Endothelial cell of umbilical vein (primary cell): ENCODE results near the gene KCNQ2. TPM values are rescaled to one million over a fixed set of nuclear protein-coding genes. Genes with fewer than 3 reads are reported as not detected.

ENCODE experiments used
- BruUV-seq: library from RNA; stranded (reverse); fragments of 400-500 nt; replicated peaks from 2 replicates; lab custom pipeline; 2021; lab: Mats Ljungman, UMichigan
- CTCF ChIA-PET: fragments of 300-600, 350-600 bp; sonication (Branson Sonifier 250); formaldehyde crosslinking; loops from one replicate; lab custom pipeline; 2021; ENCODE audit warnings: antibody characterized with exemption, inconsistent platforms; lab: Charles Lee
- POLR2A ChIA-PET: fragments of 300-600, 350-600 bp; sonication (Branson Sonifier 250); formaldehyde crosslinking; loops from one replicate; lab custom pipeline; 2021; ENCODE audit warnings: antibody characterized with exemption, inconsistent platforms; lab: Charles Lee
- DNase-seq: peaks from one replicate; pipeline ENCODE4 v3.0.0-alpha.2; 2011; ENCODE audit warnings: low read depth, low spot score
- FAIRE-seq: peaks from 2 replicates; lab custom pipeline; 2011; peaks lifted over from hg19 to GRCh38; lab: Jason Lieb, UNC
- H2AFZ ChIP-seq: 2 replicates; pipeline ENCODE4 v1.6.0; 2012; ENCODE audit warnings: low read depth, low read length, control low read depth, inconsistent platforms
- H3K27ac ChIP-seq: 2 replicates; pipeline ENCODE4 v1.5.1; 2011; ENCODE audit warnings: low read depth, mild to moderate bottlenecking, control low read depth, low read length, moderate library complexity; ENCODE audit not compliant: insufficient read depth
- H3K27me3 ChIP-seq, 2 experiments: 2 replicates each; pipeline versions ENCODE4 v1.6.0 to v1.6.1; 2011; ENCODE audit warnings: low read length in 2 of 2, mixed read lengths in 1 of 2; ENCODE audit not compliant: control insufficient read depth in 2 of 2, insufficient read depth in 2 of 2
- H3K36me3 ChIP-seq, 2 experiments: 2 replicates in 1 of 2; 3 replicates in 1 of 2; pipeline ENCODE4 v1.5.1; 2011; ENCODE audit warnings: low read length in 2 of 2, mild to moderate bottlenecking in 1 of 2, moderate library complexity in 1 of 2; ENCODE audit not compliant: control insufficient read depth in 2 of 2, insufficient read depth in 2 of 2; ENCODE audit errors: extremely low read depth in 1 of 2
- H3K4me1 ChIP-seq: 3 replicates; pipeline ENCODE4 v1.5.1; 2011; ENCODE audit warnings: mild to moderate bottlenecking, low read length; ENCODE audit not compliant: control insufficient read depth, insufficient read depth; ENCODE audit errors: extremely low read depth
- H3K4me2 ChIP-seq: 2 replicates; pipeline ENCODE4 v1.6.1; 2011; ENCODE audit warnings: low read length, control low read depth, mixed read lengths; ENCODE audit not compliant: insufficient read depth
- H3K4me3 ChIP-seq, 3 experiments: fragments of 200-600 bp in 1 of 3; sonication (generic), shearing (Covaris generic) in 1 of 3; replicated peaks in 1 of 3; 2 replicates each; pipeline ENCODE4 v1.5.1; 2011 to 2016; ENCODE audit warnings: control low read depth in 3 of 3, low read length in 3 of 3, mild to moderate bottlenecking in 2 of 3, inconsistent platforms in 1 of 3, low read depth in 1 of 3, moderate library complexity in 1 of 3; ENCODE audit not compliant: insufficient read depth in 1 of 3
- H3K79me2 ChIP-seq: 2 replicates; pipeline ENCODE4 v1.6.0; 2012; ENCODE audit warnings: low read length, inconsistent platforms; ENCODE audit not compliant: control insufficient read depth, insufficient read depth
- H3K9ac ChIP-seq: replicated peaks from 2 replicates; pipeline ENCODE3; 2011; ENCODE audit warnings: low read length, control low read depth; ENCODE audit not compliant: insufficient read depth; ENCODE audit errors: extremely low read depth
- H3K9me1 ChIP-seq: replicated peaks from 3 replicates; pipeline ENCODE4 v1.6.0; 2011; ENCODE audit warnings: mild to moderate bottlenecking, low read length; ENCODE audit not compliant: control insufficient read depth, insufficient read depth; ENCODE audit errors: extremely low read depth
- H3K9me3 ChIP-seq: replicated peaks from 2 replicates; pipeline ENCODE4 v1.5.1; 2012; ENCODE audit warnings: low read length, inconsistent platforms; ENCODE audit not compliant: control insufficient read depth, insufficient read depth
- H4K20me1 ChIP-seq: replicated peaks from 2 replicates; pipeline ENCODE3; 2011; ENCODE audit warnings: mild to moderate bottlenecking, low read length; ENCODE audit not compliant: control insufficient read depth, insufficient read depth; ENCODE audit errors: extremely low read depth
- EZH2 ChIP-seq: IDR thresholded peaks from 2 replicates; pipeline ENCODE4 v1.6.1; 2012; ENCODE audit warnings: borderline replicate concordance, low read depth, mild to moderate bottlenecking, moderate library complexity, low read length, inconsistent platforms; ENCODE audit not compliant: severe bottlenecking
- FOS ChIP-seq: IDR thresholded peaks from 2 replicates; pipeline ENCODE4 v1.6.1; 2011; ENCODE audit warnings: mild to moderate bottlenecking, low read length, moderate library complexity, borderline replicate concordance; ENCODE audit not compliant: insufficient read depth
- GATA2 ChIP-seq: IDR thresholded peaks from 2 replicates; pipeline ENCODE4 v1.7.0; 2011; ENCODE audit warnings: low read depth, mild to moderate bottlenecking, moderate library complexity, mixed read lengths, low read length; ENCODE audit not compliant: insufficient read length, insufficient read depth
- JUN ChIP-seq: IDR thresholded peaks from 2 replicates; pipeline ENCODE4 v1.6.1; 2011; ENCODE audit warnings: borderline replicate concordance, low read depth; ENCODE audit not compliant: insufficient read length, insufficient read depth
- MYC ChIP-seq: IDR thresholded peaks from one replicate; pipeline ENCODE4 v1.6.1; 2011; ENCODE audit warnings: mild to moderate bottlenecking, low read depth, low read length
- POLR2A ChIP-seq: IDR thresholded peaks from 2 replicates; pipeline ENCODE4 v1.6.1; 2012; ENCODE audit warnings: low read depth, mild to moderate bottlenecking, control low read depth, low read length
- POLR2AphosphoS5 ChIP-seq: IDR thresholded peaks from 2 replicates; pipeline ENCODE4 v1.6.1; 2012; ENCODE audit warnings: low read depth, mild to moderate bottlenecking, control low read depth, low read length, moderate library complexity; ENCODE audit not compliant: insufficient read depth
- dilution Hi-C: fragments of 300-500 bp; cut with MboI; formaldehyde crosslinking; loops from one replicate; pipeline ENCODE4 v1.15.0; 2019; ENCODE audit warnings: low sequenced_read_pairs; ENCODE audit not compliant: extremely low pct_ligation_motif_present
- intact Hi-C: fragments of 100-400 bp; cut with micrococcal nuclease; formaldehyde crosslinking; loops from one replicate; pipeline ENCODE4 v1.10.0; 2022
- polyA plus RNA-seq, 4 experiments: library from polyadenylated mRNA; depleted of rRNA in 3 of 4; stranded (reverse) in 3 of 4; unstranded in 1 of 4; fragments of >200 nt; gene quantifications; 2 replicates each; pipeline versions ENCODE4 v1.2.1 to v1.2.3, GENCODE V29; 2011 to 2012; ENCODE audit warnings: missing spikeins in 1 of 4
- total RNA-seq: library from RNA; stranded (reverse); gene quantifications from 2 replicates; pipeline ENCODE4 v1.2.3, GENCODE V29; 2021
- TF ChIP-seq, protein P1 (sequence below): IDR thresholded peaks from 2 replicates; pipeline ENCODE4 v1.6.1; 2011; ENCODE audit not compliant: insufficient read depth, insufficient read length
- TF ChIP-seq, protein P2 (sequence below), 2 donors: IDR thresholded peaks; 1 replicate in 1 of 2; 2 replicates in 1 of 2; pipeline ENCODE4 v1.5.1; 2011; ENCODE audit warnings: low read length in 2 of 2, mild to moderate bottlenecking in 2 of 2, moderate library complexity in 2 of 2, control low read depth in 1 of 2, inconsistent platforms in 1 of 2, low read depth in 1 of 2; ENCODE audit not compliant: insufficient read depth in 1 of 2; ENCODE audit errors: extremely low read depth in 1 of 2

Gene KCNQ2
- total and polyA plus RNA-seq, 2 donors (not counting 3 experiments of a cell fraction or from before 2014, with no cell fraction given), result not detected

DNA sequence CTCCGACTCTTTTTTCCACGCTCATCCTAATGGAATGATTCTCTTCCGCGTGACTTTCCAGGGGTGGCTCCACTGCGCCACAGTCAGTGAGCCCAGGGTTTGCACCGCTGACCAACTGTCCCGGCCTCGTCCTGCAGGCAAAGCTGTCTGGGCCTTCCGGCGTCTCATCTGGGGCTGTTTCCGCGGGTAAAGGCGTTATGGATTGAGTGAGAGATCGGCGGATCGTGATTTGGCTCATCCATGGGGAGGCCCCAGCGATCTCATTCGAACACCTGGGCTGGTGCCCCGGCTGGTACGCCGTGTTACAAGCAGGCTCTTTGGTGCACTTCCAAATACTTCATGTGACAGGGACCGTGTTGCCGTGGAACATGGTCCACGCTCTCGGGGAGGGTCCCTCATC, 47.8 kb downstream of the KCNQ2 start:
- H2AFZ ChIP-seq, result no peak overlapping the region
- BruUV-seq, result no TSS peak
- no peak overlapping the region for H3K4me3 ChIP-seq
- H3K9ac ChIP-seq, result no peak overlapping the region
- no peaks in the 10 kb centered on the region for H3K9me1 ChIP-seq
- H3K36me3 ChIP-seq, result no peaks in the 10 kb centered on the region
- no peaks in the 10 kb centered on the region for H3K79me2 ChIP-seq
- ChIA-PET CTCF (no interaction called here), POLR2A (no interaction called here)
- intact Hi-C loops (no loop called here), dilution Hi-C loops (no loop called here)
- H3K27me3 ChIP-seq, result no peaks in the 10 kb centered on the region
- TF ChIP-seq POLR2A, result no peak
- TF ChIP-seq JUN, result no peak
- TF ChIP-seq, protein P1, sequence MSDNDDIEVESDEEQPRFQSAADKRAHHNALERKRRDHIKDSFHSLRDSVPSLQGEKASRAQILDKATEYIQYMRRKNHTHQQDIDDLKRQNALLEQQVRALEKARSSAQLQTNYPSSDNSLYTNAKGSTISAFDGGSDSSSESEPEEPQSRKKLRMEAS, result no peak
- no peak for TF ChIP-seq MYC
- TF ChIP-seq EZH2, result no peak
- no peak for TF ChIP-seq POLR2AphosphoS5
- TF ChIP-seq, protein P2, sequence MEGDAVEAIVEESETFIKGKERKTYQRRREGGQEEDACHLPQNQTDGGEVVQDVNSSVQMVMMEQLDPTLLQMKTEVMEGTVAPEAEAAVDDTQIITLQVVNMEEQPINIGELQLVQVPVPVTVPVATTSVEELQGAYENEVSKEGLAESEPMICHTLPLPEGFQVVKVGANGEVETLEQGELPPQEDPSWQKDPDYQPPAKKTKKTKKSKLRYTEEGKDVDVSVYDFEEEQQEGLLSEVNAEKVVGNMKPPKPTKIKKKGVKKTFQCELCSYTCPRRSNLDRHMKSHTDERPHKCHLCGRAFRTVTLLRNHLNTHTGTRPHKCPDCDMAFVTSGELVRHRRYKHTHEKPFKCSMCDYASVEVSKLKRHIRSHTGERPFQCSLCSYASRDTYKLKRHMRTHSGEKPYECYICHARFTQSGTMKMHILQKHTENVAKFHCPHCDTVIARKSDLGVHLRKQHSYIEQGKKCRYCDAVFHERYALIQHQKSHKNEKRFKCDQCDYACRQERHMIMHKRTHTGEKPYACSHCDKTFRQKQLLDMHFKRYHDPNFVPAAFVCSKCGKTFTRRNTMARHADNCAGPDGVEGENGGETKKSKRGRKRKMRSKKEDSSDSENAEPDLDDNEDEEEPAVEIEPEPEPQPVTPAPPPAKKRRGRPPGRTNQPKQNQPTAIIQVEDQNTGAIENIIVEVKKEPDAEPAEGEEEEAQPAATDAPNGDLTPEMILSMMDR (IDR thresholded peaks at IDR 0.05; ENCODE audit: extremely low read depth in 1 of 2, insufficient read depth in 1 of 2, low read depth in 1 of 2, low read length in 2 of 2), result no peak
- TF ChIP-seq GATA2, result no peak
- TF ChIP-seq FOS, result no peak
- FAIRE-seq, result no peak
- no peak for DNase-seq
- no peaks in the 10 kb centered on the region for H4K20me1 ChIP-seq
- no peaks in the 10 kb centered on the region for H3K9me3 ChIP-seq
- H3K4me2 ChIP-seq, result no peak overlapping the region
- no peaks in the 10 kb centered on the region for H3K4me1 ChIP-seq
- no peak overlapping the region for H3K27ac ChIP-seq
